DND-41 (cell line): ENCODE results near the gene MRRF.

Experiments
- EZH2 ChIP-seq: IDR thresholded peaks from 3 replicates; pipeline ENCODE4 v1.6.1; 2012; ENCODE audit warnings: borderline replicate concordance, low read depth, mild to moderate bottlenecking, moderate library complexity, low read length, inconsistent platforms; ENCODE audit not compliant: severe bottlenecking
- TF ChIP-seq, protein P1 (sequence below): IDR thresholded peaks from 2 replicates; pipeline ENCODE4 v1.5.1; 2012; ENCODE audit warnings: borderline replicate concordance, low read length, moderate library complexity, mild to moderate bottlenecking; ENCODE audit not compliant: poor library complexity, severe bottlenecking; ENCODE audit errors: extremely low read depth

DNA sequence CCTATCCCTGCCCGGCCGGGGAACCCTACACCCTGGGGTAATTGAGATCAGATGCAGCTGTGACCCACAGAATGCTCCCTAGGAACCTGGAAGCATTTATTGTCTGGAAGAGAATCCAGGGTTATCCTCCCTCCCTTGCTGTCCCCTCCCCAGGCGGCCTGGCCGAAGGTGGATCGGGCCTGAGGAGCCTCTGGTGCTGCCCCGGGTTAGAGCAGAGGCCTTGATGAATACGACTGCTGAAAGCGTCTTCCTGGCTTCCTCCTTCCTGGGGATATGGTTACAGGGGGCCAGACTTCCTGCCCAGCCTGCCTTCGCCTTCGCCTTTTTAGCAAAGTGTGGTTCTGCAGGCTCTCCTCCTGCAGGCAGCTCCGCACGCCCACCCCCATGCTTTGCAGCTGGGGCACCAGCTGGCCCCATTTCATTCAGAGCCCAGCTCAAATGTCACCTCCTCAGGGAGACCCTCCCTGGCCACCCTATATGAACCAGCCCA, 83.7 kb downstream of the MRRF start:
- TF ChIP-seq, protein P1, sequence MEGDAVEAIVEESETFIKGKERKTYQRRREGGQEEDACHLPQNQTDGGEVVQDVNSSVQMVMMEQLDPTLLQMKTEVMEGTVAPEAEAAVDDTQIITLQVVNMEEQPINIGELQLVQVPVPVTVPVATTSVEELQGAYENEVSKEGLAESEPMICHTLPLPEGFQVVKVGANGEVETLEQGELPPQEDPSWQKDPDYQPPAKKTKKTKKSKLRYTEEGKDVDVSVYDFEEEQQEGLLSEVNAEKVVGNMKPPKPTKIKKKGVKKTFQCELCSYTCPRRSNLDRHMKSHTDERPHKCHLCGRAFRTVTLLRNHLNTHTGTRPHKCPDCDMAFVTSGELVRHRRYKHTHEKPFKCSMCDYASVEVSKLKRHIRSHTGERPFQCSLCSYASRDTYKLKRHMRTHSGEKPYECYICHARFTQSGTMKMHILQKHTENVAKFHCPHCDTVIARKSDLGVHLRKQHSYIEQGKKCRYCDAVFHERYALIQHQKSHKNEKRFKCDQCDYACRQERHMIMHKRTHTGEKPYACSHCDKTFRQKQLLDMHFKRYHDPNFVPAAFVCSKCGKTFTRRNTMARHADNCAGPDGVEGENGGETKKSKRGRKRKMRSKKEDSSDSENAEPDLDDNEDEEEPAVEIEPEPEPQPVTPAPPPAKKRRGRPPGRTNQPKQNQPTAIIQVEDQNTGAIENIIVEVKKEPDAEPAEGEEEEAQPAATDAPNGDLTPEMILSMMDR, result no peak
- no peak for TF ChIP-seq EZH2
